Measurements from ENCODE around the gene KRTAP15-1. TPM values are rescaled to one million over a fixed set of nuclear protein-coding genes. Genes with fewer than 3 reads are reported as not detected.

KRTAP15-1 gene
- total RNA-seq, 1 experiment from 2014 or later, result not detected

DNA sequence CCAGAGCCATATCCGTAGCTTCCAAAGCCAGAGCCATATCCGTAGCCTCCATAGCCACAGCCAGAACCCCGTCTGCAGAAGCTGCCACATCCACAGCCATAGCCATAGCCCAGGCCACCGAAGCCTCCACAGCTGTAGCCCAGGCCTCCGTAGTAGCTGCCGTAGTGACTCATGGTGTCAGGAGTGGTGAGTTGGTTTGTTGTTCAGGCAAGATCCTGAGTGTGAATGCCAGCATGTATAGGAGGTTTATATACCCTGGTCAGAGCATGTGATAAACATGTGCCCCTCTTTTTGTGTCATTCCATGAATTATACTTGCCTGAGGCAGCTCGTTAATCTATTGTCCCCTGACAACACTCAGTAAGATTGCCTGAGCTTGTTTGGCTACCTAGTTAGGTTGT lies 40.1 kb downstream of the KRTAP15-1 start, which contains the start of gene KRTAP19-1:
Gene KRTAP19-1, minus strand, starts transcription at position 223 of the 400 bp plus-strand sequence. Its CDS starts 50 bp downstream, at position 173.
- no peak for DNase-seq (ENCODE audit: low read depth)

GRCh38 chr21:30482130-30482529 lies 42.1 kb downstream of the KRTAP15-1 start:
- in situ Hi-C loops (cut with HindIII; ENCODE audit: low pct_unique_long_range_greater_than_20kb, low sequenced_read_pairs), result no loop called here
- no peak for DNase-seq (ENCODE audit: low read depth)

More for the DNA sequence above, 40.1 kb downstream of the KRTAP15-1 start, which contains the start of gene KRTAP19-1:
- in situ Hi-C loops (cut with HindIII; ENCODE audit: low pct_unique_long_range_greater_than_20kb, low sequenced_read_pairs), result no loop called here

DNA sequence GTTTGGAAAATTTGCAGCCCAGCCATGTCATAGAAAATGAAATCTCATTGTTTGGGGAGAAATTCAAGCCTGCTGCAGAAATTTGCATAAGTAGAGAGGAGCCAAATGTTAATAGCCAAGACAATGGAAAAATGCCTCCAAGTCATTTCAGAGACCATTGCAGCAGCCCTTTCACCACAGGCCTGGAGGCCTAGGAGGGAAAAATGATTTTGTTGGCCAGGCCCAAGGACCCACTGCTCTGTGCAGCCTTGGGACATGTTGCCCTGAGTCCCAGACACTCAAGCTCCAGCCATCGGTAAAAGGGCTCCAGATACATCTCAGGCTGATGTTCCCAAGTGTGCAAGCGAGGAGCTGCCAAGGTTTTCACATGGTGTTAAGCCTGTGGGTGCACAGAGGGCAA lies 46.1 kb downstream of the KRTAP15-1 start:
- in situ Hi-C loops (cut with HindIII; ENCODE audit: low pct_unique_long_range_greater_than_20kb, low sequenced_read_pairs), result no loop called here
- no peak for DNase-seq (ENCODE audit: low read depth)

DNA sequence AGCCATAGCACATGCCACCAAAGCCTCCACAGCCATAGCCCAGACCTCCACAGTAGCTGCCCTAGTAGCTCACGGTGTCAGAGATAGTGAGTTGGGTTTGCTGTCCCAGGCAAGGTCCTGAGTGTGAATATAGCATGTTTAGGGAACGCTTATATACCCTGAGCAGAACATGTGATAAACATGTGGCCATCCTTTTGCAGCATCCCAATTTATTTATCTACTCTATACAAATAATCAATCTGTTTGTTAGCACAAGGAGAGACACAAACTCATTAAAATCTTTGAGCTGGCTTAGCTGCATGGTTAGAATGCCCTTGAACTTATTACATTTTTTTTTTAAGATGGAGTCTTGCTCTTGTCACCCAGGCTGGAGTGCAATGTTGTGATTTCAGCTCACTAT lies 47.3 kb downstream of the KRTAP15-1 start, which contains the start of gene KRTAP19-2:
Gene KRTAP19-2, minus strand, starts transcription at position 101 of the 400 bp plus-strand sequence. Its CDS starts 88 bp downstream, at position 13.
- DNase-seq (ENCODE audit: low read depth), result no peak
- in situ Hi-C loops (cut with HindIII; ENCODE audit: low pct_unique_long_range_greater_than_20kb, low sequenced_read_pairs), result no loop called here

Other genes with a start within 250 kb of the KRTAP15-1 start
- gene CLDN8, start 224.2 kb upstream of the KRTAP15-1 start, total RNA-seq (2014; rRNA removed; shearing (Covaris generic); ENCODE audit: low replicate concordance), result not detected in 2 replicates
- not detected in 2 replicates for gene KRTAP24-1, start 157.3 kb upstream of the KRTAP15-1 start, total RNA-seq (2014; rRNA removed; shearing (Covaris generic); ENCODE audit: low replicate concordance)
- gene KRTAP25-1, start 150.8 kb upstream of the KRTAP15-1 start, total RNA-seq (2014; rRNA removed; shearing (Covaris generic); ENCODE audit: low replicate concordance), result not detected in 2 replicates
- gene KRTAP26-1, start 120.0 kb upstream of the KRTAP15-1 start, total RNA-seq (2014; rRNA removed; shearing (Covaris generic); ENCODE audit: low replicate concordance), result not detected in 2 replicates
- not detected in 2 replicates for gene KRTAP27-1, start 102.6 kb upstream of the KRTAP15-1 start, total RNA-seq (2014; rRNA removed; shearing (Covaris generic); ENCODE audit: low replicate concordance)
- not detected in 2 replicates for gene KRTAP23-1, start 91.7 kb upstream of the KRTAP15-1 start, total RNA-seq (2014; rRNA removed; shearing (Covaris generic); ENCODE audit: low replicate concordance)
- gene KRTAP13-2, start 68.0 kb upstream of the KRTAP15-1 start, total RNA-seq (2014; rRNA removed; shearing (Covaris generic); ENCODE audit: low replicate concordance), result not detected in 2 replicates
- not detected in 2 replicates for gene KRTAP13-1, start 44.2 kb upstream of the KRTAP15-1 start, total RNA-seq (2014; rRNA removed; shearing (Covaris generic); ENCODE audit: low replicate concordance)
- not detected in 2 replicates for gene KRTAP13-3, start 14.3 kb upstream of the KRTAP15-1 start, total RNA-seq (2014; rRNA removed; shearing (Covaris generic); ENCODE audit: low replicate concordance)
- not detected in 2 replicates for gene KRTAP13-4, start 10.1 kb upstream of the KRTAP15-1 start, total RNA-seq (2014; rRNA removed; shearing (Covaris generic); ENCODE audit: low replicate concordance)
- gene KRTAP19-1, start 40.1 kb downstream of the KRTAP15-1 start, total RNA-seq (2014; rRNA removed; shearing (Covaris generic); ENCODE audit: low replicate concordance), result not detected in 2 replicates
- gene KRTAP19-2, start 47.2 kb downstream of the KRTAP15-1 start, total RNA-seq (2014; rRNA removed; shearing (Covaris generic); ENCODE audit: low replicate concordance), result not detected in 2 replicates
- not detected in 2 replicates for gene KRTAP19-3, start 51.7 kb downstream of the KRTAP15-1 start, total RNA-seq (2014; rRNA removed; shearing (Covaris generic); ENCODE audit: low replicate concordance)
- not detected in 2 replicates for gene KRTAP19-4, start 56.9 kb downstream of the KRTAP15-1 start, total RNA-seq (2014; rRNA removed; shearing (Covaris generic); ENCODE audit: low replicate concordance)
- not detected in 2 replicates for gene KRTAP19-5, start 61.9 kb downstream of the KRTAP15-1 start, total RNA-seq (2014; rRNA removed; shearing (Covaris generic); ENCODE audit: low replicate concordance)
- gene KRTAP19-6, start 101.6 kb downstream of the KRTAP15-1 start, total RNA-seq (2014; rRNA removed; shearing (Covaris generic); ENCODE audit: low replicate concordance), result not detected in 2 replicates
- gene KRTAP19-7, start 121.0 kb downstream of the KRTAP15-1 start, total RNA-seq (2014; rRNA removed; shearing (Covaris generic); ENCODE audit: low replicate concordance), result not detected in 2 replicates
- not detected in 2 replicates for gene KRTAP22-2, start 150.1 kb downstream of the KRTAP15-1 start, total RNA-seq (2014; rRNA removed; shearing (Covaris generic); ENCODE audit: low replicate concordance)
- not detected in 2 replicates for gene KRTAP6-3, start 152.2 kb downstream of the KRTAP15-1 start, total RNA-seq (2014; rRNA removed; shearing (Covaris generic); ENCODE audit: low replicate concordance)
- gene KRTAP6-2, start 158.6 kb downstream of the KRTAP15-1 start, total RNA-seq (2014; rRNA removed; shearing (Covaris generic); ENCODE audit: low replicate concordance), result not detected in 2 replicates
- not detected in 2 replicates for gene KRTAP22-1, start 160.8 kb downstream of the KRTAP15-1 start, total RNA-seq (2014; rRNA removed; shearing (Covaris generic); ENCODE audit: low replicate concordance)
- not detected in 2 replicates for gene KRTAP6-1, start 173.7 kb downstream of the KRTAP15-1 start, total RNA-seq (2014; rRNA removed; shearing (Covaris generic); ENCODE audit: low replicate concordance)
- not detected in 2 replicates for gene KRTAP20-1, start 176.2 kb downstream of the KRTAP15-1 start, total RNA-seq (2014; rRNA removed; shearing (Covaris generic); ENCODE audit: low replicate concordance)
- gene KRTAP20-4, start 180.4 kb downstream of the KRTAP15-1 start, total RNA-seq (2014; rRNA removed; shearing (Covaris generic); ENCODE audit: low replicate concordance), result not detected in 2 replicates
- gene KRTAP20-2, start 194.9 kb downstream of the KRTAP15-1 start, total RNA-seq (2014; rRNA removed; shearing (Covaris generic); ENCODE audit: low replicate concordance), result not detected in 2 replicates
- gene KRTAP20-3, start 202.6 kb downstream of the KRTAP15-1 start, total RNA-seq (2014; rRNA removed; shearing (Covaris generic); ENCODE audit: low replicate concordance), result not detected in 2 replicates